K562 (cell line): ENCODE data around the gene PSMA7. TPM values are rescaled to one million over a fixed set of nuclear protein-coding genes. Genes with fewer than 3 reads are reported as not detected.

Experiments
- ATAC-seq: fragments of 200-7000 bp; cut with Tn5 transposase; 3 replicates; pipeline ENCODE4 v1.9.1; 2020; ENCODE audit warnings: moderate library complexity
- BruUV-seq: library from RNA; stranded (reverse); fragments of 400-500 nt; replicated peaks from 2 replicates; lab custom pipeline; 2021; lab: Mats Ljungman, UMichigan
- CTCF ChIA-PET: fragments of 300-600 bp; formaldehyde crosslinking; extraction: SDS; loops from one replicate; lab custom pipeline; 2021; ENCODE audit warnings: low intra/inter-chr PET ratio; lab: Yijun Ruan, JAX
- POLR2A ChIA-PET: fragments of 300-600, 350-650 bp; sonication (Branson Sonifier 250); formaldehyde crosslinking; extraction: SDS; loops from one replicate; lab custom pipeline; 2021; ENCODE audit warnings: antibody characterized with exemption, inconsistent platforms; lab: Yijun Ruan, JAX
- DNase-seq, 4 experiments: peaks; one replicate each; pipeline versions ENCODE4 v3.0.0 to v3.0.0-alpha.2; 2011 to 2018; ENCODE audit warnings: low spot score in 3 of 4, mixed read lengths in 3 of 4; ENCODE audit errors: extremely low read depth in 1 of 4
- FAIRE-seq: peaks from 2 replicates; lab custom pipeline; 2011; peaks lifted over from hg19 to GRCh38; lab: Jason Lieb, UNC
- H2AFZ ChIP-seq: 2 replicates; pipeline ENCODE4 v1.6.0; 2011; ENCODE audit warnings: low read depth, low read length, control low read depth, inconsistent platforms
- H3K27ac ChIP-seq: fragments of 200-600 bp; 3 replicates; pipeline ENCODE4 v1.8.0; 2011; ENCODE audit warnings: low read depth, mild to moderate bottlenecking, control low read depth, inconsistent platforms, low read length, moderate library complexity, mixed read lengths; ENCODE audit errors: extremely low read depth
- H3K27me3 ChIP-seq, 2 experiments: fragments of 300-600 bp in 1 of 2; 2 replicates in 1 of 2; 3 replicates in 1 of 2; pipeline versions ENCODE4 v1.6.0 to v1.8.0; 2011; ENCODE audit warnings: inconsistent platforms in 2 of 2, low read length in 2 of 2, mild to moderate bottlenecking in 1 of 2, mixed read lengths in 1 of 2, moderate library complexity in 1 of 2; ENCODE audit not compliant: control insufficient read depth in 2 of 2, insufficient read depth in 2 of 2
- H3K36me3 ChIP-seq: fragments of 300-600 bp; 3 replicates; pipeline ENCODE4 v1.8.0; 2011; ENCODE audit warnings: mild to moderate bottlenecking, low read length, inconsistent platforms; ENCODE audit not compliant: control insufficient read depth, insufficient read depth
- H3K4me1 ChIP-seq, 2 experiments: fragments of 200-600 bp in 1 of 2; replicated peaks in 1 of 2; 2 replicates in 1 of 2; 3 replicates in 1 of 2; pipeline versions ENCODE4 v1.5.1 to v1.8.0; 2011; ENCODE audit warnings: inconsistent platforms in 2 of 2, low read length in 2 of 2, mild to moderate bottlenecking in 1 of 2, mixed read lengths in 1 of 2, moderate library complexity in 1 of 2; ENCODE audit not compliant: control insufficient read depth in 2 of 2, insufficient read depth in 2 of 2
- H3K4me2 ChIP-seq: 2 replicates; pipeline ENCODE4 v1.6.1; 2011; ENCODE audit warnings: low read length, control low read depth, inconsistent platforms, mixed read lengths; ENCODE audit not compliant: insufficient read depth
- H3K4me3 ChIP-seq: fragments of 200-600 bp; sonication (generic), shearing (Covaris generic); 2 replicates; pipeline ENCODE4 v1.5.1; 2016; ENCODE audit warnings: control low read depth, inconsistent platforms
- H3K79me2 ChIP-seq: fragments of 200-600 bp; 3 replicates; pipeline ENCODE4 v1.8.0; 2011; ENCODE audit warnings: low read length, inconsistent platforms; ENCODE audit not compliant: control insufficient read depth, insufficient read depth
- H3K9ac ChIP-seq, 2 experiments: 2 replicates each; pipeline versions ENCODE4 v1.6.0 to v1.6.1; 2011; ENCODE audit warnings: low read depth in 2 of 2, low read length in 2 of 2, control low read depth in 1 of 2, inconsistent platforms in 1 of 2, mild to moderate bottlenecking in 1 of 2, mixed read lengths in 1 of 2; ENCODE audit not compliant: insufficient read depth in 1 of 2
- H3K9me1 ChIP-seq: one replicate; pipeline ENCODE4 v1.6.0; 2011; ENCODE audit warnings: inconsistent platforms, mild to moderate bottlenecking, low read length, moderate library complexity; ENCODE audit not compliant: control insufficient read depth, insufficient read depth
- H3K9me3 ChIP-seq: replicated peaks from 2 replicates; pipeline ENCODE4 v1.5.1; 2011; ENCODE audit warnings: low read depth, low read length, inconsistent platforms; ENCODE audit not compliant: control insufficient read depth, insufficient read depth
- H4K20me1 ChIP-seq: replicated peaks from 2 replicates; pipeline ENCODE4 v1.6.1; 2011; ENCODE audit warnings: low read length, inconsistent platforms, mixed read lengths; ENCODE audit not compliant: control insufficient read depth, insufficient read depth
- FOXP1 ChIP-seq: sonication (generic); formaldehyde crosslinking; IDR thresholded peaks from 2 replicates; pipeline ENCODE4 v1.8.0; 2022; ENCODE audit warnings: mild to moderate bottlenecking, missing genetic modification reagents
- L3MBTL2 ChIP-seq: fragments of 450-650 bp; IDR thresholded peaks from 2 replicates; pipeline ENCODE4 v1.6.1; 2016; ENCODE audit warnings: mild to moderate bottlenecking, moderate library complexity
- MAFG ChIP-seq: fragments of 450-650 bp; conservative IDR thresholded peaks from 2 replicates; pipeline ENCODE4 v1.6.1; 2016; ENCODE audit warnings: missing genetic modification characterization, missing compliant biosample characterization
- MTA2 ChIP-seq: fragments of 450-650 bp; IDR thresholded peaks from 2 replicates; pipeline ENCODE4 v1.6.1; 2016; ENCODE audit warnings: low read depth
- NCOA1 ChIP-seq: fragments of 450-650 bp; IDR thresholded peaks from 2 replicates; pipeline ENCODE4 v1.6.1; 2016; ENCODE audit warnings: low read depth
- POLR2G ChIP-seq: fragments of 200-400 bp; formaldehyde crosslinking; IDR thresholded peaks from 2 replicates; pipeline ENCODE4 v1.6.1; 2017; ENCODE audit warnings: low read depth, mild to moderate bottlenecking, antibody characterized with exemption, low read length, moderate library complexity
- POLR3A ChIP-seq: IDR thresholded peaks from 2 replicates; pipeline ENCODE4 v1.6.1; 2011; ENCODE audit warnings: borderline replicate concordance, mild to moderate bottlenecking, moderate library complexity; ENCODE audit not compliant: insufficient read length, insufficient read depth; ENCODE audit errors: extremely low read depth
- RBBP5 ChIP-seq: fragments of 200-600 bp; sonication (generic); IDR thresholded peaks from 2 replicates; pipeline ENCODE4 v1.6.1; 2012; ENCODE audit warnings: borderline replicate concordance, mild to moderate bottlenecking, low read length, control low read depth, inconsistent platforms; ENCODE audit not compliant: insufficient read depth, poor library complexity, severe bottlenecking
- RBFOX2 ChIP-seq: fragments of 200-400 bp; formaldehyde crosslinking; IDR thresholded peaks from 2 replicates; pipeline ENCODE4 v1.6.1; 2017; ENCODE audit warnings: low read depth, mild to moderate bottlenecking, low read length, moderate library complexity
- SAFB ChIP-seq: fragments of 200-400 bp; formaldehyde crosslinking; IDR thresholded peaks from 2 replicates; pipeline ENCODE4 v1.6.1; 2017; ENCODE audit warnings: low read depth, low read length, borderline replicate concordance
- SRSF1 ChIP-seq: fragments of 200-400 bp; formaldehyde crosslinking; IDR thresholded peaks from 2 replicates; pipeline ENCODE4 v1.6.1; 2017; ENCODE audit warnings: mild to moderate bottlenecking, low read depth, low read length, moderate library complexity
- YBX1 ChIP-seq: fragments of 450-650 bp; IDR thresholded peaks from 2 replicates; pipeline ENCODE4 v1.7.1; 2016; ENCODE audit warnings: mild to moderate bottlenecking
- ZBTB2 ChIP-seq: fragments of 450-650 bp; IDR thresholded peaks from 2 replicates; pipeline ENCODE4 v1.6.1; 2016; ENCODE audit warnings: antibody characterized with exemption
- ZFX ChIP-seq: sonication (generic); formaldehyde crosslinking; IDR thresholded peaks from 2 replicates; pipeline ENCODE4 v1.8.0; 2022; ENCODE audit warnings: mild to moderate bottlenecking, missing genetic modification reagents, moderate library complexity
- WGBS: fragments of 100-300 bp; shearing (Covaris generic); methylation state at CpG from one replicate; pipeline ENCODE4 v1.1.6; 2016; ENCODE audit warnings: low coverage, mixed read lengths; ENCODE audit not compliant: insufficient coverage; ENCODE audit errors: missing lambda C conversion rate; 5-methylcytosine and 5-hydroxymethylcytosine counted together
- in situ Hi-C: fragments of 300-500 bp; cut with MboI; formaldehyde crosslinking; loops from 4 replicates; pipeline ENCODE4 v1.15.0; 2018; ENCODE audit warnings: inconsistent platforms, mixed read lengths
- intact Hi-C: fragments of 100-400 bp; cut with micrococcal nuclease; formaldehyde crosslinking; loops from 2 replicates; pipeline ENCODE4 v1.14.2; 2022
- polyA plus RNA-seq, 8 experiments: library from polyadenylated mRNA; depleted of rRNA in 4 of 8; stranded (reverse) in 5 of 8; unstranded in 3 of 8; fragments of >200 nt; fragmentation: Nextera tagmentation in 2 of 8; fragmentation: Illumina TruSeq in 1 of 8; extraction: Ambion mirVana in 2 of 8; extraction: Trizol in 1 of 8; gene quantifications; 2 replicates each; pipeline versions ENCODE4 v1.2.1 to v1.2.3, GENCODE V29; 2011 to 2014; ENCODE audit warnings: inconsistent platforms in 1 of 8, missing spikeins in 1 of 8
- total RNA-seq, 7 experiments: library from RNA; depleted of rRNA in 6 of 7; stranded (reverse); fragments of >200 nt in 6 of 7; fragmentation: Illumina TruSeq in 2 of 7; extraction: Trizol in 2 of 7; gene quantifications; 2 replicates each; pipeline versions ENCODE4 v1.2.1 to v1.2.3, GENCODE V29; 2011 to 2021; ENCODE audit warnings: low replicate concordance in 1 of 7
- TF ChIP-seq, protein P1 (sequence below): sonication (generic); formaldehyde crosslinking; IDR thresholded peaks from 2 replicates; pipeline ENCODE4 v1.8.1; 2023; ENCODE audit warnings: mild to moderate bottlenecking, missing genetic modification reagents
- TF ChIP-seq, protein P2 (sequence below), 2 experiments: IDR thresholded peaks; 2 replicates each; pipeline ENCODE4 v1.6.1; 2011; ENCODE audit warnings: borderline replicate concordance in 1 of 2, control low read depth in 1 of 2, low read depth in 1 of 2, low read length in 1 of 2, mild to moderate bottlenecking in 1 of 2, mixed read lengths in 1 of 2, moderate library complexity in 1 of 2; ENCODE audit not compliant: insufficient read depth in 1 of 2, insufficient read length in 1 of 2, poor library complexity in 1 of 2, severe bottlenecking in 1 of 2; ENCODE audit errors: extremely low read depth in 1 of 2

The PSMA7 gene
- total and polyA plus RNA-seq, 9 of the 15 experiments (the other 6 are each of a cell fraction or from before 2014, with no cell fraction given): 257 to 510 (median 393) TPM

DNA sequence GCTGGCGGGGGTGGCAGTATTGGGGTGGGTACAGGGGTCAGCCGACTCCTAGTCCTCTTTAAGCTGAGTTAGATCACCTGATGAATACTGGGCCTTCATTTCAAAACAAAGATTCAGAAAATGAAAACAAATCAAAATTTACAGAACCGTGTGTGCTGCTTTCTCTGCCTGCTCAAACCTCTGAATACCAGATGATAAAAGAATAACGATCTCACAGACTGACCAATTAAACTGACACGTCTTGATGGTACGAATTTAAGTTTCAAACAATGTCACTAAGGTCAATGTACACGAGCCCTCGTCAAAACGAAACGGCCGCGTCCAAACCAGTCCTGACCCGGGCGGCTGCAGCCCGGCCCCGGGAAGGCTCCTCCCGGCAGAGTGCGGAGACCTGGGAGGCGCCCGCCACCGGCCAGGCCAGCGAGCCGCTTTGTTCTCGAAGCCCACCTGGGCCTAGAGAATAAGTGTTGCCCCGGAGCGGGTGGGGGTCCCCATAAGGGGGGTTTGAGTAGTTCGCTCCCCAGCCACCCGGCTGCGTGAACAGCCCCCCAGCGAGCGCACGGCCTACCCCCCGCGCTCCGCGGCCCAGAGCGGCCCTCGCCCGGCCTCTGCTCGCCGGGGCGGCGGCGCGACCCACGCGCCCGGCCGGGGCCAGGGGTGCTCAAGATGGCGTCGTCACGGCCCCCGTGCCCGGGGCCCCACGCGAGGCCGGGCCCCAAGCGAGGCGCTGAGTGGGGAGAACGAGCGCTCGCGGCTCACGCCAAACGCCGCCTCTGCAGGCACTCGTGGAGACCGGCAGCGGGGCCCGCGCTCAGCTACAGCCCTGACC lies 728 bp downstream of the PSMA7 start:
- BruUV-seq: no TSS peak
- Histone ChIP-seq H2AFZ (peak overlapping the region; percentile 53; the same call in 1 of the 2 replicates), H3K9me1 (no peaks in the 10 kb centered on the region), H3K27ac (peak overlapping the region; percentile 91), H4K20me1 (peaks cover 48% of the 10 kb centered on the region), H3K9me3 (no peaks in the 10 kb centered on the region), H3K4me1 (peaks cover 33 to 49% of the 10 kb centered on the region in 2 experiments; a peak in 4 of 5 replicates), H3K9ac (peak overlapping the region; percentile 90 to 97), H3K4me2 (peak overlapping the region; percentile 80), H3K36me3 (peaks cover 72% of the 10 kb centered on the region), H3K79me2 (peaks cover 82% of the 10 kb centered on the region), H3K4me3 (peak overlapping the region; percentile 89), H3K27me3 (no peaks in the 10 kb centered on the region)
- ChIA-PET POLR2A (interaction anchor here (0.6 to 2.3 kb wide), 9 partner anchors 8 to 123 kb away, joined by 3 to 10 read pairs (median 4); partner anchors contain the start of gene LSM14B), CTCF (no interaction called here)
- 1% methylated on average over 43 of the region's 71 CpGs for WGBS
- intact Hi-C loops (loop anchor here (5.0 to 10.0 kb wide), 4 partner anchors 75 to 242 kb away; partner anchors contain the start of genes RPS21 and TAF4), in situ Hi-C loops (no loop called here)
- DNase-seq (peak in 2 of 4 experiments; percentile 29 to 40), FAIRE-seq (no peak), ATAC-seq (peak; percentile 30; the same call in 2 of the 3 replicates)
- TF ChIP-seq SRSF1: no peak
- TF ChIP-seq YBX1: no peak
- no peak for TF ChIP-seq MAFG (tag)
- no peak for TF ChIP-seq NCOA1
- TF ChIP-seq POLR3A: no peak
- TF ChIP-seq RBBP5: peak; percentile 86
- peak; percentile 64; the same call in 1 of the 2 replicates for TF ChIP-seq POLR2G
- no peak for TF ChIP-seq MTA2
- TF ChIP-seq SAFB: peak; percentile 82
- TF ChIP-seq FOXP1 (CRISPR knock-in tag): 0 out of 2 replicates have a peak, but pooled peaks have one; percentile 20
- 0 out of 2 replicates have a peak, but pooled peaks have one; percentile 9 for TF ChIP-seq L3MBTL2
- TF ChIP-seq RBFOX2: peak; percentile 49
- TF ChIP-seq, protein P1, sequence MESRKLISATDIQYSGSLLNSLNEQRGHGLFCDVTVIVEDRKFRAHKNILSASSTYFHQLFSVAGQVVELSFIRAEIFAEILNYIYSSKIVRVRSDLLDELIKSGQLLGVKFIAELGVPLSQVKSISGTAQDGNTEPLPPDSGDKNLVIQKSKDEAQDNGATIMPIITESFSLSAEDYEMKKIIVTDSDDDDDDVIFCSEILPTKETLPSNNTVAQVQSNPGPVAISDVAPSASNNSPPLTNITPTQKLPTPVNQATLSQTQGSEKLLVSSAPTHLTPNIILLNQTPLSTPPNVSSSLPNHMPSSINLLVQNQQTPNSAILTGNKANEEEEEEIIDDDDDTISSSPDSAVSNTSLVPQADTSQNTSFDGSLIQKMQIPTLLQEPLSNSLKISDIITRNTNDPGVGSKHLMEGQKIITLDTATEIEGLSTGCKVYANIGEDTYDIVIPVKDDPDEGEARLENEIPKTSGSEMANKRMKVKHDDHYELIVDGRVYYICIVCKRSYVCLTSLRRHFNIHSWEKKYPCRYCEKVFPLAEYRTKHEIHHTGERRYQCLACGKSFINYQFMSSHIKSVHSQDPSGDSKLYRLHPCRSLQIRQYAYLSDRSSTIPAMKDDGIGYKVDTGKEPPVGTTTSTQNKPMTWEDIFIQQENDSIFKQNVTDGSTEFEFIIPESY (CRISPR knock-in tag): no peak
- TF ChIP-seq, protein P2, sequence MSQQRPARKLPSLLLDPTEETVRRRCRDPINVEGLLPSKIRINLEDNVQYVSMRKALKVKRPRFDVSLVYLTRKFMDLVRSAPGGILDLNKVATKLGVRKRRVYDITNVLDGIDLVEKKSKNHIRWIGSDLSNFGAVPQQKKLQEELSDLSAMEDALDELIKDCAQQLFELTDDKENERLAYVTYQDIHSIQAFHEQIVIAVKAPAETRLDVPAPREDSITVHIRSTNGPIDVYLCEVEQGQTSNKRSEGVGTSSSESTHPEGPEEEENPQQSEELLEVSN (IDR thresholded peaks at IDR 0.05; ENCODE audit: borderline replicate concordance in 1 of 2, extremely low read depth in 1 of 2, insufficient read depth in 1 of 2, insufficient read length in 1 of 2, low read depth in 1 of 2, low read length in 1 of 2, poor library complexity in 1 of 2, severe bottlenecking in 1 of 2): peak in 1 of 2 experiments; percentile 28
- TF ChIP-seq ZFX (CRISPR knock-in tag): peak; percentile 53; the same call in 1 of the 2 replicates
- no peak for TF ChIP-seq ZBTB2
